Epithelial cell of alveolus of lung (primary cell): ENCODE results near the gene ZNF85. TPM values are rescaled to one million over a fixed set of nuclear protein-coding genes. Genes with fewer than 3 reads are reported as not detected.

Experiments
- total RNA-seq: library from RNA; depleted of rRNA; stranded (reverse); fragments of >200 nt; gene quantifications from 2 replicates; pipeline ENCODE4 v1.2.1, GENCODE V29; 2015

The ZNF85 gene
- total RNA-seq = 3.1 and 10.1 TPM in 2 replicates

DNA sequence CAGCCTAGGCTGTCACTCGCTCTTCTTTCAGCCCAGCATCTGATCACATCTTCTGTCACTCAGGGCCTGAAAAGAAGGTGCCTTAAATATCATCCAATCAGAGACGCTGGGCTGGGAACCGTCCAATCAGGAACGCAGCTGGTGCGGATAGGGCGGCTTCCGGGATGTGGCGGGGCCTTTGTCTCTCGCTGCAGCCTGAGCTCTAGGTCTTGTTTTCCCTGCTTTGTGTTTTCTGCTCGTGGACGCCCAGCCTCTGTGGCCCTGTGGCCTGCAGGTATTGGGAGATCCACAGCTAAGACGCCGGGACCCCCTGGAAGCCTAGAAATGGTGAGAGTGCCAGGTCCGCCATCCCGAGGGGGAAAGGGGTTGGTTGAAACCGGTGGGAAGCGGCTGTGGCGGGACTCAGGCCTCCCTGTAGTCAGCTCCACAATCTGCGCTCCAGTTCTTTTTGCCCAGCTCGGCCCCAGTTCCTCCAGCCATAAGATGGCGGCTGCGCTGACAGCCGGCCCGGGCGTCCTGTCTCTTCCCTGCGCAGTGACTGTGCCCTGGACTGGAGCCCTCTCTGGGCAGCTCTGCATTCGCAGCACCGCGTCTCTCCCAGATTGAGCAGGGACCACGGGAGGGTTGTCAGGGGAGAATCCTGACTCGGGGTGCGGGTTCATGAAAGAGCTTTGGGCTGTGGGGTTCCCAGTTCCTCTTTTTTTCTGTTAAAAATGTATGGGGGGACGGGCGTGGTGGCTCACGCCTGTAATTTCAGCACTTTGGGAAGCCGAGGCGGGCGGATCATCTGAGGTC, at the start of gene ZNF85:
Gene ZNF85, plus strand, starts transcription at position 175 of the 795 bp plus-strand sequence. Its CDS starts 150 bp downstream, at position 325.

Other genes starting within 250 kb of the ZNF85 start
- gene ZNF66, start 146.9 kb upstream of the ZNF85 start, total RNA-seq = 0.52 and 1.8 TPM in 2 replicates
- gene ZNF430, start 97.4 kb downstream of the ZNF85 start, total RNA-seq = 3.8 and 4.1 TPM in 2 replicates
- gene ZNF714, start 159.0 kb downstream of the ZNF85 start, total RNA-seq = 6.7 and 8.5 TPM in 2 replicates
- gene ZNF431, start 218.8 kb downstream of the ZNF85 start, total RNA-seq = 0.91 and 8.3 TPM in 2 replicates